ENCODE results near the gene PTK6.

The PTK6 gene

DNA sequence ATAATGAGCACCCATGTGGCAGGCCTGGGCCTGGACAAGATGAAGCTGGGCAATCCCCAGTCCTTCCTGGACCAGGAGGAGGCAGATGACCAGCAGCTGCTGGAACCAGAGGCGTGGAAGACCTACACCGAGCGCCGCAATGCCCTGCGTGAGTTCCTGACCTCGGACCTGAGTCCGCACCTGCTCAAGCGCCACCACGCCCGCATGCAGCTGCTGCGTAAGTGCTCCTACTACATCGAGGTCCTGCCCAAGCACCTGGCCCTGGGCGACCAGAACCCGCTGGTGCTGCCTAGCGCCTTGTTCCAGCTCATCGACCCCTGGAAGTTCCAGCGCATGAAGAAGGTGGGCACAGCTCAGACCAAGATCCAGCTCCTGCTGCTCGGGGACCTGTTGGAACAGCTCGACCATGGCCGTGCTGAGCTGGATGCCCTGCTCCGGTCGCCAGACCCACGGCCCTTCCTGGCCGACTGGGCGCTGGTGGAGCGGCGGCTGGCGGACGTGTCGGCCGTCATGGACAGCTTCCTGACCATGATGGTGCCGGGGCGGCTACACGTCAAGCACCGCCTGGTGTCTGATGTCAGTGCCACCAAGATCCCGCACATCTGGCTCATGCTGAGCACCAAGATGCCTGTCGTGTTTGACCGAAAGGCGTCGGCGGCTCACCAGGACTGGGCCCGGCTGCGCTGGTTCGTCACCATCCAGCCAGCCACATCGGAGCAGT is 18.6 kb upstream of the PTK6 start:
- ATAC-seq: no peak
- TF ChIP-seq ZNF70 (CRISPR knock-in tag; IDR thresholded peaks at IDR 0.05) (no peak), CSRNP3 (CRISPR knock-in tag; IDR thresholded peaks at IDR 0.05) (no peak), ESRRG (CRISPR knock-in tag; IDR thresholded peaks at IDR 0.05) (no peak), TSHZ2 (CRISPR knock-in tag; IDR thresholded peaks at IDR 0.05) (no peak), BACH2 (CRISPR knock-in tag; IDR thresholded peaks at IDR 0.05; ENCODE audit: borderline replicate concordance) (no peak)

DNA sequence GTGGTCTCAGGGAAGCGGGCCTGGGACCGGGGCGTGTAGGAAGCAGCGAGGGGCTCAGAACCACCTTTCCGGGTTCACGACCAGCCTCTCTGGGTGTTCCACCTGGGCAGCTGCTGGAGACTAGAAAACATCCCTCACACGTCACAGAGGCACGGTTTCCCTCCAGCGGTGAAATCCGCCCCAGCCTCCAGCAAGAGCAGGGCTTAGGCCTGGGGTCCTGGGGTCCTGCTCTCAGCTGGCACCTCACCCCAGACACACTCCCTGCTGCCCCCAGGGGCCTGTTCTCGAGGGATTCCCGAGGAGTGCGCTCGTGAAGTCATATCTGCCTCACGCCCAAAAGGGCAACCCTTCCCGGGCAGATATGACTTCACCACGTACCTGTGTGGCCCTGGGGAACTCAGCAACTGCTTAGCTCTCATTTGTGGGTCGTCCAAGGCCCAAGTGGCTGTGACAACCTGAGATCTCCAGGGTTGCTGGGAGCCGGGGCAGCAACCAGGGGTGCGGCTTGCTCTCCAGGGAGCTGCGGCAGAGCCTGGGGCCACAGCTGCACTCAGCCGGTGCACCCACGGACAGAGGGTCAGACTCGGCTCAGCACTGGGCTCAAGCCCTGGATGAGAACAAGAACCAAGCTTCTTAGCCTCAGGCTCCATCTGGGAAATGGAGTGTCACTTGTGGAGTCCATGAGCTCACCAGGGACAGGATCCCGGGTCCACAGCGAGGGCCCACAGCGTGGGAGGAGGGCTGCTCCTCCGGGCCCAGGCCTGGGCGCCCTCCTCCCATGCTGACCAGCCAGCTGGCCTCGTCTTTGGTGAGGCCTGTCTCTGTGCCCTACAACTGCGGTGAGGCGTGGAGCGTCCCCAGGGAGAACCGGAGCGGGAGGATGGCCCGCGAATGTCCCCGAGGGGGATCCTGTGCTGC is 17.4 kb upstream of the PTK6 start:
- TF ChIP-seq CREB5 (CRISPR knock-in tag; IDR thresholded peaks at IDR 0.05; ENCODE audit: low read depth) (no peak), GLIS3 (CRISPR knock-in tag; IDR thresholded peaks at IDR 0.05) (no peak), OSR1 (CRISPR knock-in tag; IDR thresholded peaks at IDR 0.05) (no peak), ZFP3 (CRISPR knock-in tag; IDR thresholded peaks at IDR 0.05) (no peak), RARB (CRISPR knock-in tag; IDR thresholded peaks at IDR 0.05) (no peak), ZNF70 (CRISPR knock-in tag; IDR thresholded peaks at IDR 0.05) (no peak), ZC3H10 (CRISPR knock-in tag; IDR thresholded peaks at IDR 0.05) (no peak), ZNF8 (CRISPR knock-in tag; IDR thresholded peaks at IDR 0.05) (no peak), BACH2 (CRISPR knock-in tag; IDR thresholded peaks at IDR 0.05; ENCODE audit: borderline replicate concordance) (no peak), ZFP30 (CRISPR knock-in tag; IDR thresholded peaks at IDR 0.05) (no peak), TOX (CRISPR knock-in tag; IDR thresholded peaks at IDR 0.05; ENCODE audit: borderline replicate concordance) (no peak), CSRNP3 (CRISPR knock-in tag; IDR thresholded peaks at IDR 0.05) (no peak), ARNTL (CRISPR knock-in tag; IDR thresholded peaks at IDR 0.05; ENCODE audit: borderline replicate concordance, low read depth) (no peak), CSDC2 (CRISPR knock-in tag; IDR thresholded peaks at IDR 0.05) (no peak)
- ATAC-seq: peak; percentile 2; the same call in 1 of the 3 replicates

- peak; percentile 71 for ATAC-seq
- no peak for TF ChIP-seq ZC3H10 (CRISPR knock-in tag; IDR thresholded peaks at IDR 0.05)
- no peak for TF ChIP-seq ZNF8 (CRISPR knock-in tag; IDR thresholded peaks at IDR 0.05)
- no peak for TF ChIP-seq OSR1 (CRISPR knock-in tag; IDR thresholded peaks at IDR 0.05)
- TF ChIP-seq CREB5 (CRISPR knock-in tag; IDR thresholded peaks at IDR 0.05; ENCODE audit: low read depth): no peak
- TF ChIP-seq ZFP3 (CRISPR knock-in tag; IDR thresholded peaks at IDR 0.05): no peak
- TF ChIP-seq BACH2 (CRISPR knock-in tag; IDR thresholded peaks at IDR 0.05; ENCODE audit: borderline replicate concordance): no peak
- TF ChIP-seq TSHZ2 (CRISPR knock-in tag; IDR thresholded peaks at IDR 0.05): no peak
- no peak for TF ChIP-seq ZNF70 (CRISPR knock-in tag; IDR thresholded peaks at IDR 0.05)
- no peak for TF ChIP-seq POU6F1 (CRISPR knock-in tag; IDR thresholded peaks at IDR 0.05; ENCODE audit: borderline replicate concordance, low read depth)
- TF ChIP-seq PPARA (CRISPR knock-in tag; IDR thresholded peaks at IDR 0.05; ENCODE audit: borderline replicate concordance): no peak
- no peak for TF ChIP-seq ISL1 (CRISPR knock-in tag; IDR thresholded peaks at IDR 0.05)
- TF ChIP-seq ZFP30 (CRISPR knock-in tag; IDR thresholded peaks at IDR 0.05): no peak
- TF ChIP-seq TOX (CRISPR knock-in tag; IDR thresholded peaks at IDR 0.05; ENCODE audit: borderline replicate concordance): no peak
- TF ChIP-seq CSDC2 (CRISPR knock-in tag; IDR thresholded peaks at IDR 0.05): no peak
- TF ChIP-seq SNAI2 (CRISPR knock-in tag; IDR thresholded peaks at IDR 0.05): no peak
- no peak for TF ChIP-seq ESRRG (CRISPR knock-in tag; IDR thresholded peaks at IDR 0.05)
Observed at GRCh38 chr20:63553933-63554290, 16.7 kb upstream of the PTK6 start, which contains the start of gene FNDC11. TSS of gene FNDC11 (plus strand) at chr20:63554159. CDS start at chr20:63555664, 1,505 bp downstream.
